DND-41 (cell line): ENCODE data around the gene SMIM10L1.

Experiments
- ATAC-seq: fragments of 200-7000 bp; cut with Tn5 transposase; 3 replicates; pipeline ENCODE4 v1.9.1; 2021; ENCODE audit warnings: low read depth; ENCODE audit not compliant: insufficient read depth
- DNase-seq: peaks from one replicate; pipeline ENCODE4 v3.0.0-alpha.2; 2020
- H2AFZ ChIP-seq: 2 replicates; pipeline ENCODE4 v1.6.0; 2012; ENCODE audit warnings: low read depth, low read length
- H3K27ac ChIP-seq: 2 replicates; pipeline ENCODE4 v1.5.1; 2012; ENCODE audit warnings: low read length, inconsistent platforms
- H3K27me3 ChIP-seq: fragments of 200-600 bp; sonication (generic); 2 replicates; pipeline ENCODE4 v1.6.0; 2012; ENCODE audit warnings: low read length, mild to moderate bottlenecking, inconsistent platforms; ENCODE audit not compliant: insufficient read depth, poor library complexity
- H3K36me3 ChIP-seq: 2 replicates; pipeline ENCODE4 v1.5.1; 2012; ENCODE audit warnings: low read length, inconsistent platforms; ENCODE audit not compliant: insufficient read depth
- H3K4me1 ChIP-seq: 2 replicates; pipeline ENCODE4 v1.5.1; 2012; ENCODE audit warnings: mild to moderate bottlenecking, low read length; ENCODE audit not compliant: insufficient read depth
- H3K4me2 ChIP-seq: 2 replicates; pipeline ENCODE4 v1.6.0; 2012; ENCODE audit warnings: mild to moderate bottlenecking, moderate library complexity, low read length, inconsistent platforms; ENCODE audit not compliant: insufficient read depth
- H3K4me3 ChIP-seq, 2 experiments: fragments of 200-600 bp in 1 of 2; shearing (Covaris generic) in 1 of 2; 2 replicates each; pipeline ENCODE4 v1.5.1; 2012 to 2016; ENCODE audit warnings: inconsistent platforms in 2 of 2, low read length in 2 of 2, mild to moderate bottlenecking in 2 of 2, low read depth in 1 of 2, moderate library complexity in 1 of 2
- H3K79me2 ChIP-seq: 2 replicates; pipeline ENCODE4 v1.6.0; 2012; ENCODE audit warnings: low read length, inconsistent platforms; ENCODE audit not compliant: insufficient read depth
- H3K9ac ChIP-seq: 2 replicates; pipeline ENCODE4 v1.6.0; 2012; ENCODE audit warnings: low read depth, mild to moderate bottlenecking, inconsistent platforms, low read length, moderate library complexity
- H3K9me3 ChIP-seq: 2 replicates; pipeline ENCODE4 v1.5.1; 2012; ENCODE audit warnings: low read length, moderate library complexity, mild to moderate bottlenecking, inconsistent platforms; ENCODE audit not compliant: insufficient read depth, severe bottlenecking
- H4K20me1 ChIP-seq: 2 replicates; pipeline ENCODE4 v1.6.0; 2012; ENCODE audit warnings: low read length; ENCODE audit not compliant: insufficient read depth
- CTCF ChIP-seq: IDR thresholded peaks from 2 replicates; pipeline ENCODE4 v1.5.1; 2012; ENCODE audit warnings: borderline replicate concordance, low read length, moderate library complexity, mild to moderate bottlenecking; ENCODE audit not compliant: poor library complexity, severe bottlenecking; ENCODE audit errors: extremely low read depth
- EZH2 ChIP-seq: IDR thresholded peaks from 3 replicates; pipeline ENCODE4 v1.6.1; 2012; ENCODE audit warnings: borderline replicate concordance, low read depth, mild to moderate bottlenecking, moderate library complexity, low read length, inconsistent platforms; ENCODE audit not compliant: severe bottlenecking

SMIM10L1 gene

GRCh38 chr12:11133162-11133561 lies 37.8 kb upstream of the SMIM10L1 start:
- DNase-seq (no peak), ATAC-seq (no peak)
- no peaks in the 10 kb centered on the region for H3K9me3 ChIP-seq
- no peak overlapping the region for H3K9ac ChIP-seq
- peaks cover 11% of the 10 kb centered on the region; the same call in 1 of the 2 replicates for H4K20me1 ChIP-seq
- H3K36me3 ChIP-seq, result peaks cover 19% of the 10 kb centered on the region
- no peaks in the 10 kb centered on the region for H3K27me3 ChIP-seq
- no peak overlapping the region for H3K4me3 ChIP-seq
- no peak overlapping the region for H3K4me2 ChIP-seq
- H2AFZ ChIP-seq, result no peak overlapping the region
- H3K4me1 ChIP-seq, result no peaks in the 10 kb centered on the region
- no peak overlapping the region for H3K27ac ChIP-seq
- no peak for TF ChIP-seq CTCF
- TF ChIP-seq EZH2, result no peak
- peaks cover 84% of the 10 kb centered on the region for H3K79me2 ChIP-seq

GRCh38 chr12:11133816-11134215 lies 37.2 kb upstream of the SMIM10L1 start:
- peaks cover 19% of the 10 kb centered on the region for H3K36me3 ChIP-seq
- no peaks in the 10 kb centered on the region for H3K9me3 ChIP-seq
- no peak for DNase-seq
- H4K20me1 ChIP-seq, result peaks cover 11% of the 10 kb centered on the region; the same call in 1 of the 2 replicates
- no peak for TF ChIP-seq CTCF
- no peak for TF ChIP-seq EZH2
- no peaks in the 10 kb centered on the region for H3K27me3 ChIP-seq
- H3K27ac ChIP-seq, result no peak overlapping the region
- ATAC-seq, result no peak
- H3K4me1 ChIP-seq, result no peaks in the 10 kb centered on the region
- H3K79me2 ChIP-seq, result peaks cover 82% of the 10 kb centered on the region
- H3K4me2 ChIP-seq, result no peak overlapping the region
- no peak overlapping the region for H3K4me3 ChIP-seq
- no peak overlapping the region for H2AFZ ChIP-seq
- H3K9ac ChIP-seq, result no peak overlapping the region

DNA sequence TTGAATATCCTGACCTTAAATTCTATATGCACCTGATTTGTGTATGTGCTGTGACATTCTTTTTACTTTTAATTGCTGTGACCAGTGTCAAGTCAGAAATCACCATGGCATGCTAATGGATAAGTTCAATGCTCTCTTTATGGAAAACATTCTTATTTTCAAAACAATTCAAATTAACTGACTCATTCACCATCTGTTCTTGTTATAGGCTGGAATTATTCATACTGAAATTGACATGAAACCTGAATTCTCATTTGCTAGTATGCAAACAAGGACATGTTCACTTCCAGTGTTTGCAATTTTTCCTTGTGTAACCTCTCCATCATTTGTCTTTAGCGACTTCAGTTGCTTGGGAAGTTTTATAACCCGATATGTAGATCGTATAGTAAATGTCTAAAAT lies 36.7 kb upstream of the SMIM10L1 start, which contains the start of gene TAS2R30:
Gene TAS2R30, minus strand, starts transcription at position 340 of the 400 bp plus-strand sequence. CDS start 400 bp downstream, outside the sequence.
- Histone ChIP-seq H3K4me2 (no peak within 1 kb of the TSS), H3K9me3 (no peaks in the 10 kb centered on the region), H3K27ac (no peak within 1 kb of the TSS), H4K20me1 (peaks cover 11% of the 10 kb centered on the region; the same call in 1 of the 2 replicates), H3K36me3 (peaks cover 16% of the 10 kb centered on the region), H3K9ac (no peak within 1 kb of the TSS), H3K79me2 (peaks cover 82% of the 10 kb centered on the region), H3K27me3 (no peaks in the 10 kb centered on the region), H2AFZ (no peak within 1 kb of the TSS), H3K4me3 (no peak within 1 kb of the TSS), H3K4me1 (no peaks in the 10 kb centered on the region)
- ATAC-seq, result no peak
- TF ChIP-seq CTCF (no peak), EZH2 (no peak)
- DNase-seq, result no peak

DNA sequence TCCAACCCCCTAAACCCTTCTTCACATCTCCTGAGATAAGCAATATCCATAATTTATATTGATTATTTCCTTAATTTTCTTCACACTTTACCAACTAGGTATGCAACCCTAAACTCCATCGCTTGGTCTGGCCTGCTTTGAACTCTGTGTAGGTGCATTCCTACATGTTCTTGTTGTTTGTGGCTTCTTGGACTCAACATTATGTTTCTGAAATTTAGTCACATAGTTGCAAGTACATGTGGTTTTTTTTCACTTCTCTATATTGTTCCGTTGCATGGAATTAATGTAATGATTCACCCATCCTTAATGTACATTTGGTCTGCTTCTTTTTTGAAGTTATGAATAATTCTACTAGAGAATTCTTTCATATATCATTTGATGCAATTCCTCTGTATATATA lies 34.9 kb upstream of the SMIM10L1 start:
- Histone ChIP-seq H2AFZ (no peak overlapping the region), H3K36me3 (peaks cover 1% of the 10 kb centered on the region; the same call in 1 of the 2 replicates), H3K79me2 (peaks cover 80% of the 10 kb centered on the region), H3K4me3 (no peak overlapping the region), H3K4me1 (no peaks in the 10 kb centered on the region), H3K27me3 (no peaks in the 10 kb centered on the region), H4K20me1 (peaks cover 6% of the 10 kb centered on the region; the same call in 1 of the 2 replicates), H3K27ac (no peak overlapping the region), H3K4me2 (no peak overlapping the region), H3K9ac (no peak overlapping the region), H3K9me3 (no peaks in the 10 kb centered on the region)
- no peak for ATAC-seq
- TF ChIP-seq EZH2 (no peak), CTCF (no peak)
- DNase-seq, result no peak
